ENCODE data around the gene DHRS7. TPM values are rescaled to one million over a fixed set of nuclear protein-coding genes. Genes with fewer than 3 reads are reported as not detected.

The DHRS7 gene
- total RNA-seq, 2 experiments from 2014 or later, result 24.5 to 28.6 TPM

- no peak overlapping the region for H3K27ac Mint-ChIP-seq
- intact Hi-C loops (cut with DNase I, micrococcal nuclease), result loop anchor here in 1 of 2 experiments (5.0 kb wide), 1 partner anchor 40 kb away; the partner anchor contains the start of gene PPM1A
- H3K4me1 ChIP-seq (ENCODE audit: insufficient read depth, low read length), result no peaks in the 10 kb centered on the region
- ATAC-seq (ENCODE audit: poor library complexity) (no peak), DNase-seq (peak in 2 of 14 experiments; percentile 27 to 41)
- no peaks in the 10 kb centered on the region for H3K36me3 ChIP-seq (ENCODE audit: insufficient read depth, low read length)
- no peaks in the 10 kb centered on the region for H3K9me3 Mint-ChIP-seq
- ChIA-PET POLR2A (no interaction called here), CTCF (interaction anchor here (1.5 kb wide), 1 partner anchor 124 kb away, joined by 3 read pairs; no protein-coding TSS in a partner anchor)
- H3K27ac ChIP-seq (ENCODE audit: low read depth in 1 of 2, low read length in 2 of 2), result no peak overlapping the region
- H3K27me3 Mint-ChIP-seq, result peaks cover 26% of the 10 kb centered on the region
- H3K9me3 ChIP-seq (ENCODE audit: control insufficient read depth in 1 of 2, insufficient read depth in 1 of 2, low read length in 2 of 2), result no peaks in the 10 kb centered on the region
- TF ChIP-seq, protein P1, sequence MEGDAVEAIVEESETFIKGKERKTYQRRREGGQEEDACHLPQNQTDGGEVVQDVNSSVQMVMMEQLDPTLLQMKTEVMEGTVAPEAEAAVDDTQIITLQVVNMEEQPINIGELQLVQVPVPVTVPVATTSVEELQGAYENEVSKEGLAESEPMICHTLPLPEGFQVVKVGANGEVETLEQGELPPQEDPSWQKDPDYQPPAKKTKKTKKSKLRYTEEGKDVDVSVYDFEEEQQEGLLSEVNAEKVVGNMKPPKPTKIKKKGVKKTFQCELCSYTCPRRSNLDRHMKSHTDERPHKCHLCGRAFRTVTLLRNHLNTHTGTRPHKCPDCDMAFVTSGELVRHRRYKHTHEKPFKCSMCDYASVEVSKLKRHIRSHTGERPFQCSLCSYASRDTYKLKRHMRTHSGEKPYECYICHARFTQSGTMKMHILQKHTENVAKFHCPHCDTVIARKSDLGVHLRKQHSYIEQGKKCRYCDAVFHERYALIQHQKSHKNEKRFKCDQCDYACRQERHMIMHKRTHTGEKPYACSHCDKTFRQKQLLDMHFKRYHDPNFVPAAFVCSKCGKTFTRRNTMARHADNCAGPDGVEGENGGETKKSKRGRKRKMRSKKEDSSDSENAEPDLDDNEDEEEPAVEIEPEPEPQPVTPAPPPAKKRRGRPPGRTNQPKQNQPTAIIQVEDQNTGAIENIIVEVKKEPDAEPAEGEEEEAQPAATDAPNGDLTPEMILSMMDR (IDR thresholded peaks at IDR 0.05), result no peak
- no peak overlapping the region for H3K4me3 ChIP-seq (ENCODE audit: low read length)
- no peaks in the 10 kb centered on the region for H3K4me1 Mint-ChIP-seq (ENCODE audit: low read depth)
- peaks cover 0 to 6% of the 10 kb centered on the region in 2 experiments for H3K27me3 ChIP-seq (ENCODE audit: control insufficient read depth in 1 of 2, insufficient read depth in 2 of 2, low read length in 2 of 2)
- no peak overlapping the region for H3K4me3 Mint-ChIP-seq
- no peaks in the 10 kb centered on the region for H3K36me3 Mint-ChIP-seq (ENCODE audit: low read depth)
These were observed 41.8 kb upstream of the DHRS7 start for GRCh38 chr14:60206837-60207533.

GRCh38 chr14:60206249-60206670 is 41.1 kb upstream of the DHRS7 start:
- Histone ChIP-seq H3K27ac (ENCODE audit: low read depth in 1 of 2, low read length in 2 of 2) (no peak overlapping the region), H3K9me3 (ENCODE audit: control insufficient read depth in 1 of 2, insufficient read depth in 1 of 2, low read length in 2 of 2) (no peaks in the 10 kb centered on the region), H3K4me3 (ENCODE audit: low read length) (no peak overlapping the region), H3K4me1 (ENCODE audit: insufficient read depth, low read length) (no peaks in the 10 kb centered on the region), H3K36me3 (ENCODE audit: insufficient read depth, low read length) (no peaks in the 10 kb centered on the region), H3K27me3 (ENCODE audit: control insufficient read depth in 1 of 2, insufficient read depth in 2 of 2, low read length in 2 of 2) (peaks cover 0 to 6% of the 10 kb centered on the region in 2 experiments)
- ATAC-seq (ENCODE audit: poor library complexity) (no peak), DNase-seq (no peak)
- no peaks in the 10 kb centered on the region for H3K9me3 Mint-ChIP-seq
- H3K27ac Mint-ChIP-seq, result no peak overlapping the region
- TF ChIP-seq, protein P1 (IDR thresholded peaks at IDR 0.05), result no peak
- H3K4me1 Mint-ChIP-seq (ENCODE audit: low read depth), result no peaks in the 10 kb centered on the region
- ChIA-PET POLR2A (no interaction called here), CTCF (interaction anchor here (1.5 kb wide), 1 partner anchor 125 kb away, joined by 3 read pairs; no protein-coding TSS in a partner anchor)
- peaks cover 26% of the 10 kb centered on the region for H3K27me3 Mint-ChIP-seq
- no peak overlapping the region for H3K4me3 Mint-ChIP-seq
- no peaks in the 10 kb centered on the region for H3K36me3 Mint-ChIP-seq (ENCODE audit: low read depth)
- intact Hi-C loops (cut with DNase I, micrococcal nuclease), result loop anchor here in 1 of 2 experiments (5.0 kb wide), 1 partner anchor 41 kb away; the partner anchor contains the start of gene PPM1A

GRCh38 chr14:60204843-60205774 is 39.9 kb upstream of the DHRS7 start:
- ChIA-PET POLR2A (no interaction called here), CTCF (interaction anchor here (1.5 kb wide), 1 partner anchor 126 kb away, joined by 3 read pairs; no protein-coding TSS in a partner anchor)
- no peaks in the 10 kb centered on the region for H3K36me3 ChIP-seq (ENCODE audit: insufficient read depth, low read length)
- TF ChIP-seq, protein P1 (IDR thresholded peaks at IDR 0.05), result no peak
- H3K27me3 Mint-ChIP-seq, result peaks cover 32% of the 10 kb centered on the region
- no peak for ATAC-seq (ENCODE audit: poor library complexity)
- no peaks in the 10 kb centered on the region for H3K4me1 ChIP-seq (ENCODE audit: insufficient read depth, low read length)
- H3K27ac ChIP-seq (ENCODE audit: low read depth in 1 of 2, low read length in 2 of 2), result no peak overlapping the region
- H3K9me3 Mint-ChIP-seq, result no peaks in the 10 kb centered on the region
- H3K27ac Mint-ChIP-seq, result no peak overlapping the region
- no peak overlapping the region for H3K4me3 Mint-ChIP-seq
- H3K4me3 ChIP-seq (ENCODE audit: low read length), result no peak overlapping the region
- DNase-seq, result no peak
- intact Hi-C loops (cut with DNase I, micrococcal nuclease), result loop anchor here in 1 of 2 experiments (5.0 kb wide), 1 partner anchor 42 kb away; the partner anchor contains the start of gene PPM1A
- no peaks in the 10 kb centered on the region for H3K36me3 Mint-ChIP-seq (ENCODE audit: low read depth)
- peaks cover 0 to 6% of the 10 kb centered on the region in 2 experiments for H3K27me3 ChIP-seq (ENCODE audit: control insufficient read depth in 1 of 2, insufficient read depth in 2 of 2, low read length in 2 of 2)
- H3K9me3 ChIP-seq (ENCODE audit: control insufficient read depth in 1 of 2, insufficient read depth in 1 of 2, low read length in 2 of 2), result peaks cover 0 to 3% of the 10 kb centered on the region in 2 experiments
- no peaks in the 10 kb centered on the region for H3K4me1 Mint-ChIP-seq (ENCODE audit: low read depth)

Measured in CD4-positive, alpha-beta T cell (primary cell).